Small intestine (tissue), 7 donors: ENCODE data around the gene ADGRD1. TPM values are rescaled to one million over a fixed set of nuclear protein-coding genes. Genes with fewer than 3 reads are reported as not detected.

Experiments
- DNase-seq, 2 donors: peaks; one replicate each; pipeline versions ENCODE4 v3.0.0 to v3.0.0-alpha.2; 2013
- FAIRE-seq: peaks from 2 replicates; lab custom pipeline; 2012; peaks lifted over from hg19 to GRCh38; lab: Jason Lieb, UNC
- H3K27ac ChIP-seq, 3 donors: one replicate each; pipeline ENCODE4 v1.5.1; 2013; ENCODE audit warnings: low read length in 2 of 3, mild to moderate bottlenecking in 2 of 3, control low read depth in 1 of 3, inconsistent platforms in 1 of 3, low read depth in 1 of 3, moderate library complexity in 1 of 3
- H3K27me3 ChIP-seq, 3 donors: one replicate each; pipeline ENCODE4 v1.6.1; 2013; ENCODE audit warnings: low read length in 3 of 3, inconsistent platforms in 1 of 3; ENCODE audit not compliant: control insufficient read depth in 3 of 3, insufficient read depth in 3 of 3
- H3K36me3 ChIP-seq, 3 donors: one replicate each; pipeline ENCODE4 v1.6.1; 2013; ENCODE audit warnings: low read length in 3 of 3, inconsistent platforms in 1 of 3, low read depth in 1 of 3, mild to moderate bottlenecking in 1 of 3, moderate library complexity in 1 of 3; ENCODE audit not compliant: control insufficient read depth in 3 of 3, insufficient read depth in 2 of 3
- H3K4me1 ChIP-seq, 3 donors: one replicate each; pipeline ENCODE4 v1.6.1; 2013; ENCODE audit warnings: low read length in 2 of 3, inconsistent platforms in 1 of 3, low read depth in 1 of 3, mild to moderate bottlenecking in 1 of 3, moderate library complexity in 1 of 3; ENCODE audit not compliant: control insufficient read depth in 3 of 3, insufficient read depth in 2 of 3
- H3K4me3 ChIP-seq, 3 donors: one replicate each; pipeline ENCODE4 v1.5.1; 2013; ENCODE audit warnings: low read length in 3 of 3, control low read depth in 1 of 3, inconsistent platforms in 1 of 3, low read depth in 1 of 3, mild to moderate bottlenecking in 1 of 3, moderate library complexity in 1 of 3
- H3K9me3 ChIP-seq, 2 donors: one replicate each; pipeline ENCODE4 v1.6.1; 2013; ENCODE audit warnings: low read depth in 1 of 2, low read length in 1 of 2; ENCODE audit not compliant: control insufficient read depth in 2 of 2, insufficient read depth in 1 of 2
- WGBS, 3 donors: extraction: QIAGEN DNeasy Blood & Tissue Kit; methylation state at CpG; one replicate each; pipeline ENCODE4 v1.1.7; 2013; 5-methylcytosine and 5-hydroxymethylcytosine counted together
- polyA plus RNA-seq, 4 donors: library from polyadenylated mRNA; stranded (reverse) in 3 of 4; unstranded in 1 of 4; fragments of 200-250 nt in 3 of 4; fragments of 120-200 nt in 1 of 4; gene quantifications; one replicate each; pipeline versions ENCODE4 v1.2.1 to v1.2.3, GENCODE V29; 2013
- donor health status: healthy with polysubstance abuse.
- donor health status: control.
- donor health status: control.
- donor health status: Bipolar disorder and iron deficiency.
- donor health status: healthy.

ADGRD1 gene
- polyA plus RNA-seq, 4 donors: 0.54 to 87.7 (median 9.3) TPM; not detected in 1

GRCh38 chr12:131174901-131175300 is 221.2 kb downstream of the ADGRD1 start:
- Histone ChIP-seq H3K36me3 (no peaks in the 10 kb centered on the region), H3K9me3 (peaks cover 0 to 2% of the 10 kb centered on the region in 2 donors), H3K4me3 (no peak overlapping the region), H3K27ac (no peak overlapping the region), H3K4me1 (no peaks in the 10 kb centered on the region), H3K27me3 (peaks cover 0 to 4% (median 0%) of the 10 kb centered on the region in 3 donors)
- FAIRE-seq: no peak
- no peak for DNase-seq

GRCh38 chr12:131176266-131176665 is 222.6 kb downstream of the ADGRD1 start:
- H3K4me3 ChIP-seq: no peak overlapping the region
- H3K27ac ChIP-seq: no peak overlapping the region
- peaks cover 0 to 4% (median 0%) of the 10 kb centered on the region in 3 donors for H3K27me3 ChIP-seq
- H3K4me1 ChIP-seq: no peaks in the 10 kb centered on the region
- DNase-seq: no peak
- peaks cover 0 to 2% of the 10 kb centered on the region in 2 donors for H3K9me3 ChIP-seq
- H3K36me3 ChIP-seq: no peaks in the 10 kb centered on the region
- no peak for FAIRE-seq

- no peaks in the 10 kb centered on the region for H3K36me3 ChIP-seq
- WGBS, 3 donors: 67 to 81% (median 72%) methylated on average over 1 of the region's 1 CpG
- H3K9me3 ChIP-seq: peaks cover 0 to 2% of the 10 kb centered on the region in 2 donors
- no peak for FAIRE-seq
- no peak overlapping the region for H3K27ac ChIP-seq
- DNase-seq: no peak
- H3K4me1 ChIP-seq: no peaks in the 10 kb centered on the region
- H3K27me3 ChIP-seq: peaks cover 0 to 4% (median 0%) of the 10 kb centered on the region in 3 donors
- H3K4me3 ChIP-seq: no peak overlapping the region
Observed at GRCh38 chr12:131176926-131177325, 223.2 kb downstream of the ADGRD1 start.

- Histone ChIP-seq H3K27me3 (peaks cover 0 to 4% (median 0%) of the 10 kb centered on the region in 3 donors), H3K4me1 (no peaks in the 10 kb centered on the region), H3K9me3 (peaks cover 0 to 2% of the 10 kb centered on the region in 2 donors), H3K36me3 (no peaks in the 10 kb centered on the region), H3K27ac (no peak overlapping the region), H3K4me3 (no peak overlapping the region)
- FAIRE-seq: no peak
- no peak for DNase-seq
- WGBS, 3 donors: 79 to 94% (median 88%) methylated on average over 1 of the region's 1 CpG
Observed at GRCh38 chr12:131177599-131177998, 223.9 kb downstream of the ADGRD1 start.

- DNase-seq (no peak), FAIRE-seq (no peak)
- H3K27ac ChIP-seq: no peak overlapping the region
- 67 to 87% (median 80%) methylated on average over 1 of the region's 1 CpG for WGBS, 3 donors
- no peaks in the 10 kb centered on the region for H3K9me3 ChIP-seq
- no peaks in the 10 kb centered on the region for H3K36me3 ChIP-seq
- no peak overlapping the region for H3K4me3 ChIP-seq
- no peaks in the 10 kb centered on the region for H3K27me3 ChIP-seq
- no peaks in the 10 kb centered on the region for H3K4me1 ChIP-seq
Observed at GRCh38 chr12:131187602-131188001, 233.9 kb downstream of the ADGRD1 start.

- no peak for FAIRE-seq
- Histone ChIP-seq H3K27ac (no peak overlapping the region), H3K36me3 (no peaks in the 10 kb centered on the region), H3K27me3 (no peaks in the 10 kb centered on the region), H3K4me3 (no peak overlapping the region), H3K4me1 (no peaks in the 10 kb centered on the region), H3K9me3 (no peaks in the 10 kb centered on the region)
- 89 to 93% (median 91%) methylated on average over 6 of the region's 6 CpGs for WGBS, 3 donors
- DNase-seq: no peak
Observed at GRCh38 chr12:131188131-131189050, 234.7 kb downstream of the ADGRD1 start.

GRCh38 chr12:131189781-131190180 is 236.1 kb downstream of the ADGRD1 start:
- H3K27ac ChIP-seq: no peak overlapping the region
- H3K4me3 ChIP-seq: no peak overlapping the region
- H3K9me3 ChIP-seq: no peaks in the 10 kb centered on the region
- H3K4me1 ChIP-seq: no peaks in the 10 kb centered on the region
- H3K36me3 ChIP-seq: no peaks in the 10 kb centered on the region
- H3K27me3 ChIP-seq: no peaks in the 10 kb centered on the region
- no peak for DNase-seq
- no peak for FAIRE-seq
- 67 to 87% (median 80%) methylated on average over 1 of the region's 1 CpG for WGBS, 3 donors

GRCh38 chr12:131190965-131191364 is 237.3 kb downstream of the ADGRD1 start:
- no peaks in the 10 kb centered on the region for H3K4me1 ChIP-seq
- H3K36me3 ChIP-seq: no peaks in the 10 kb centered on the region
- FAIRE-seq (no peak), DNase-seq (no peak)
- no peaks in the 10 kb centered on the region for H3K27me3 ChIP-seq
- no peak overlapping the region for H3K27ac ChIP-seq
- no peaks in the 10 kb centered on the region for H3K9me3 ChIP-seq
- WGBS, 3 donors: 72 to 80% (median 74%) methylated on average over 4 of the region's 4 CpGs
- H3K4me3 ChIP-seq: no peak overlapping the region
